BLaER1 treated with 17β-estradiol and CSF1 and Interleukin-3, amounts not matched to agents 10 nM and 100 nM (cell line): ENCODE results near the gene MEAF6.
A peak's percentile ranks its signal among the peaks of the same experiment; 100 is the strongest.

Source experiments
- H3K27ac ChIP-seq, 11 experiments: shearing (Covaris generic); formaldehyde crosslinking; 2 replicates each; pipeline ENCODE4 v1.8.1; 2022
- H3K27me3 ChIP-seq, 11 experiments: shearing (Covaris generic); formaldehyde crosslinking; 2 replicates each; pipeline ENCODE4 v1.8.1; 2022
- H3K36me3 ChIP-seq, 11 experiments: shearing (Covaris generic); formaldehyde crosslinking; 2 replicates each; pipeline ENCODE4 v1.8.1; 2022
- H3K4me1 ChIP-seq, 10 experiments: shearing (Covaris generic); formaldehyde crosslinking; 2 replicates each; pipeline ENCODE4 v1.8.1; 2022
- H3K4me2 ChIP-seq, 11 experiments: shearing (Covaris generic); formaldehyde crosslinking; 2 replicates each; pipeline ENCODE4 v1.8.1; 2022
- H3K4me3 ChIP-seq, 10 experiments: shearing (Covaris generic); formaldehyde crosslinking; 2 replicates each; pipeline ENCODE4 v1.8.1; 2022
- H3K9ac ChIP-seq, 11 experiments: shearing (Covaris generic); formaldehyde crosslinking; 2 replicates each; pipeline ENCODE4 v1.8.1; 2022
- H3K9me3 ChIP-seq, 11 experiments: shearing (Covaris generic); formaldehyde crosslinking; replicated peaks in 1 of 11; 2 replicates each; pipeline ENCODE4 v1.8.1; 2022
- H4K20me1 ChIP-seq, 11 experiments: shearing (Covaris generic); formaldehyde crosslinking; 2 replicates each; pipeline ENCODE4 v1.8.1; 2022
- Cebpa-rat ChIP-seq, 11 experiments: shearing (Covaris generic); IDR thresholded peaks; 2 replicates each; pipeline ENCODE4 v1.8.1; 2022

MEAF6 gene

DNA sequence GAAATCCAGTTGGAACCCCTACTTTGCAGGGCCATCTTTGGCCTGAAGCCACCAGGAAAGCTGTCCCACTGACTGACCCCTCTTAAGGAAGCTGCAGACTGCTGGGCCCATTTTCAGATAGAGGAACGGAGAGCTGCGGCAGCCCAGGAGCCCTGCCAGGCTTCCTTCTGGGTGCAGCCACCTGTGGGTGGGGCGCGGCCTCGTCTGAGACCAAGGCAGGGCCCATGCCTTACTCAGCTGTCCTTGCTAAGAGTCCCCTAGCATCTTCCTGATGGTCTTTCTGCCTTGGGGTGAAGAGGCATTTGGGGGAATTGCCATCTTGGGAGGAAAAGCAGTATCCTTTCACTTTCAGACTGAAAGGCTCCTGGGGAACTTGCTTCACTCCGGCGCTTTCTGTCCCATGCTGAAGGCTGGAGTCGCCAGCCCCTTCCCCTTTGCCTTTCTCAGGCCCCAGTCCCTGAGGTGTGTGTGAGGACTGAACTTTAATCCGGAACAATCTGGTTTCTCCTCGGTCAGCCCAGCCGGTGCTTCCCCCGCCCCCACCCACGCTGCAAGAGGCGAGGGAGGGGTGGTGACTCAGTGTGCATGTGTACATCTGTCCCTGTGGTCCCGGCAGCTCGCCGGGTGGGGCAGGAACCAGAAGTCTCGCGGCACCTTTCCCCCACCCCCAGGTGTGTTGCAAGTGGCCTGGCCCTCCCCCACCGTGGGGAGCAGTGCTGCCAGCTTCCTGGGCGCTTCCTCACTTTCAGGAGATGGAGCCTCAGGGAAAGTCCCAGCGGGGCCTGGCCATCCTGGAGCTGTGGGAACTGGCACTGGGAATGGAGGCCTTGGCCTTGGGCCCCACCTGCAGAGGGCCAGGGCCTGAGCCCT, 35.1 kb downstream of the MEAF6 start:
- Histone ChIP-seq H4K20me1 (peaks cover 22 to 87% (median 63%) of the 10 kb centered on the region in 11 experiments; a peak in 19 of 22 replicates), H3K4me1 (peaks cover 72 to 93% (median 75%) of the 10 kb centered on the region in 10 experiments), H3K9ac (peak overlapping the region; percentile 84 to 95 (median 92)), H3K36me3 (peaks cover 68 to 92% (median 82%) of the 10 kb centered on the region in 11 experiments), H3K4me2 (peak overlapping the region; percentile 95 to 100 (median 100)), H3K27me3 (no peaks in the 10 kb centered on the region), H3K4me3 (peak overlapping the region; percentile 81 to 96 (median 86)), H3K9me3 (no peaks in the 10 kb centered on the region), H3K27ac (peak overlapping the region; percentile 60 to 98 (median 93))
- peak in 4 of 11 experiments; percentile 46 to 71 (median 53); a peak in 4 of 22 replicates for TF ChIP-seq Cebpa-rat (IDR thresholded peaks at IDR 0.05)

DNA sequence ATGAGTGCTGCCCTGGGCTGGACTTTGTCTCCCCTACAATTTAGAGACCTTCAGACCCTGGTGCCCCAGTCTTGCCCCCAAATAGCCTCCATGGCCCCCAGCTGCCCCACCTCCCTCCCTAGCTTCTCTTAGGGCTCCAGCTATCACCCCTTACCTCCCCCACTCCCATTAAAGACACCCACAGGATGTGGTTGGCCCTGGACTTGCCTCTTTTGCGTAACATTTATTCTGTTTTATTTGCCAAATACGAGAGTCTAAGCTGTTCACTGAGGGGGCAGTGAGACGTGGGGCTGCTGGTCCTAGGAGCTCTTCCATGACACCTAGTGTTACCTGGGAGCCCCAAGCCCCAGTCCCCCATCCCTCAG, 35.7 kb downstream of the MEAF6 start:
- Histone ChIP-seq H3K4me1 (peaks cover 67 to 89% (median 76%) of the 10 kb centered on the region in 10 experiments), H3K9ac (peak overlapping the region; percentile 84 to 95 (median 92)), H3K27ac (peak overlapping the region; percentile 60 to 98 (median 93)), H4K20me1 (peaks cover 22 to 84% (median 63%) of the 10 kb centered on the region in 11 experiments; a peak in 19 of 22 replicates), H3K27me3 (peaks cover 0 to 2% (median 0%) of the 10 kb centered on the region in 11 experiments; a peak in 2 of 22 replicates), H3K4me3 (peak overlapping the region; percentile 81 to 96 (median 86)), H3K9me3 (no peaks in the 10 kb centered on the region), H3K36me3 (peaks cover 62 to 85% (median 76%) of the 10 kb centered on the region in 11 experiments), H3K4me2 (peak overlapping the region; percentile 95 to 100 (median 100))
- TF ChIP-seq Cebpa-rat (IDR thresholded peaks at IDR 0.05) = peak in 5 of 11 experiments; percentile 17 to 56 (median 39); a peak in 5 of 22 replicates

DNA sequence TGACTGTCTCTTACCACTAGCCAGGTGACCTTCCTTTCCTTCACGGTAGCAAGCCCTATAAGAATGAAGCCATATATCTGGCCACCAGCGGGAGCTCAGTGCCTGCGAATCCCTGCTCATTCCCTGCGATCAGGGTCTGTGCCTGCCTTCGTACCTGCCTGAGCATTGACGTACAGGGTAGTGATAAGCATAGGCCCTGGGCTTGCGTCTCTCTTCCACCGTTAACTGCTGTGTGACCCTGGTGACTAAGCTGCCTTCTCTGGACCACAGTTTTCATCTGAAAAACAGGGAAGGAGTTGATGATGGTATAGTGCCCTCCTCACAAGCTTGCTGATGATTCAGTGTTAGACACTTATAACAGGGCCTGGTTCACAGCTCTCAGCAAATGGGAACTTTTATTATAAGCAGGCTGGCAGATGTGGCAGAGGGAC, 36.1 kb downstream of the MEAF6 start:
- peaks cover 58 to 81% (median 72%) of the 10 kb centered on the region in 11 experiments for H3K36me3 ChIP-seq
- peak overlapping the region; percentile 95 to 100 (median 100) for H3K4me2 ChIP-seq
- TF ChIP-seq Cebpa-rat (IDR thresholded peaks at IDR 0.05) = no peak
- H3K4me3 ChIP-seq = peak overlapping the region; percentile 81 to 96 (median 86)
- H3K9ac ChIP-seq = peak overlapping the region; percentile 84 to 95 (median 92); a peak in 21 of 22 replicates
- H3K27ac ChIP-seq = peak overlapping the region; percentile 60 to 98 (median 93); a peak in 21 of 22 replicates
- peaks cover 0 to 5% (median 0%) of the 10 kb centered on the region in 11 experiments; a peak in 2 of 22 replicates for H3K27me3 ChIP-seq
- no peaks in the 10 kb centered on the region for H3K9me3 ChIP-seq
- H3K4me1 ChIP-seq = peaks cover 67 to 90% (median 80%) of the 10 kb centered on the region in 10 experiments
- H4K20me1 ChIP-seq = peaks cover 22 to 84% (median 63%) of the 10 kb centered on the region in 11 experiments; a peak in 19 of 22 replicates

DNA sequence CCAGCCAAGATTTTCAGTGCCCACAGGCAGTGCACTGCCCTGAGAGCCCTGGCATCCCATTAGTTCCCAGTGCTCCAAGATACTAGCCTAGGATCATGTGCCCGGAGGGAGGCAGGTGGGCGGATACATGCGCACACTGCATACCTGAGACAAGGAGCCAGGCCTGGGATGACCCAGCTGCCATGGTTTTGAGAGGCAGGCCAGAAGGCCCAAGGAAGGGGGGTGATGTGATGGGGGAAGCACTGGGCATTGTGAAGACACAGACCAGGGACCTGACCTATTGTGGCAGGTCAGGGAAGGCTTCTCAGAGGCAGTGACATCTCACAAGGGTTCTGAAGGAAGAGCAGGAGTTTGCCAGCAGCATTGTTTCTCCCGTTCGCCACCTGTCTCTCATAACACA, 36.6 kb downstream of the MEAF6 start:
- Histone ChIP-seq H3K4me1 (peaks cover 67 to 91% (median 85%) of the 10 kb centered on the region in 10 experiments), H3K36me3 (peaks cover 52 to 76% (median 66%) of the 10 kb centered on the region in 11 experiments), H3K4me2 (peak overlapping the region; percentile 95 to 100 (median 100)), H3K27ac (peak overlapping the region; percentile 60 to 98 (median 93)), H3K4me3 (peak overlapping the region; percentile 81 to 96 (median 86)), H3K9ac (peak overlapping the region; percentile 84 to 95 (median 92)), H3K27me3 (peaks cover 0 to 5% (median 0%) of the 10 kb centered on the region in 11 experiments; a peak in 2 of 22 replicates), H4K20me1 (peaks cover 22 to 80% (median 60%) of the 10 kb centered on the region in 11 experiments; a peak in 19 of 22 replicates), H3K9me3 (no peaks in the 10 kb centered on the region)
- TF ChIP-seq Cebpa-rat (IDR thresholded peaks at IDR 0.05) = no peak

DNA sequence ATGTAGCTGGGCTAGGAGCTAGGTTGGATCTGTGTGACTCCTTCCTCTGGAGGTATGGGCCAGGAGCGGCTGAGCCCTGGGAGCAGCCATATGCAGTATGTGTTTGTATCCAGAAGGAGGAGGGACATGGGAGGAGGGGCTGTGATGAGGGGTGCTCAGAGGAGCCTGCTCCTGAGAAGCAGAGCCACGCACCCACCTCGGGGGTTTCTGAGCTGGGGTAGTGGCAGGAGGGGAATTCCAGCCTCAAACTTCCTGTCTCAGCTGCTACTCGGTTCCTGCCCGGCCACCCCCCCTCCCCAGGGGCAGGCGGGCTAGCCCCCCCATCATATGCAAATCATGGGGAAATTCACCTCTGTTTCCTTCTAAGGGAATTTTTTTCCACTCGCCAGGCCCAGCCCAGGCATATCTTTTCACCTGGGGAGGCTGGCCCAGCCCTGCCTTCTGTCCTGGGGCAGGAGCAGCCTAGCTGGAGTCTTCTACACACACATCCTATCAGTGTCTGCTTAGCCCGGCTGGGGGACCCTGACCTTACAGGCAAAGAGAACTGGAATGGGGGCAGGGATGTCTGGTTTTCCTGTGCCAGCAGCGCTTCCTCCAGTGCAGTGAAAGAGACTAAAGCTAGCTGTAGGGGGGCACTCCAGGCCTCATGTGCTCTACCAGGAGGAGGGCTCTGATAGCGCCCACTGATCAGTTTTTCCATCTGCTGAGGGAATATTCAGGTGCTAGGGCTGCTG, 37.2 kb downstream of the MEAF6 start:
- Histone ChIP-seq H3K9ac (peak overlapping the region; percentile 84 to 95 (median 92)), H3K4me2 (peak overlapping the region; percentile 95 to 100 (median 100)), H4K20me1 (peaks cover 22 to 74% (median 55%) of the 10 kb centered on the region in 11 experiments; a peak in 19 of 22 replicates), H3K9me3 (no peaks in the 10 kb centered on the region), H3K27ac (peak overlapping the region; percentile 79 to 98 (median 93)), H3K27me3 (peaks cover 0 to 5% (median 0%) of the 10 kb centered on the region in 11 experiments; a peak in 2 of 22 replicates), H3K36me3 (peaks cover 47 to 70% (median 61%) of the 10 kb centered on the region in 11 experiments), H3K4me1 (peaks cover 67 to 92% (median 90%) of the 10 kb centered on the region in 10 experiments), H3K4me3 (peak overlapping the region; percentile 81 to 96 (median 86))
- no peak for TF ChIP-seq Cebpa-rat (IDR thresholded peaks at IDR 0.05)

DNA sequence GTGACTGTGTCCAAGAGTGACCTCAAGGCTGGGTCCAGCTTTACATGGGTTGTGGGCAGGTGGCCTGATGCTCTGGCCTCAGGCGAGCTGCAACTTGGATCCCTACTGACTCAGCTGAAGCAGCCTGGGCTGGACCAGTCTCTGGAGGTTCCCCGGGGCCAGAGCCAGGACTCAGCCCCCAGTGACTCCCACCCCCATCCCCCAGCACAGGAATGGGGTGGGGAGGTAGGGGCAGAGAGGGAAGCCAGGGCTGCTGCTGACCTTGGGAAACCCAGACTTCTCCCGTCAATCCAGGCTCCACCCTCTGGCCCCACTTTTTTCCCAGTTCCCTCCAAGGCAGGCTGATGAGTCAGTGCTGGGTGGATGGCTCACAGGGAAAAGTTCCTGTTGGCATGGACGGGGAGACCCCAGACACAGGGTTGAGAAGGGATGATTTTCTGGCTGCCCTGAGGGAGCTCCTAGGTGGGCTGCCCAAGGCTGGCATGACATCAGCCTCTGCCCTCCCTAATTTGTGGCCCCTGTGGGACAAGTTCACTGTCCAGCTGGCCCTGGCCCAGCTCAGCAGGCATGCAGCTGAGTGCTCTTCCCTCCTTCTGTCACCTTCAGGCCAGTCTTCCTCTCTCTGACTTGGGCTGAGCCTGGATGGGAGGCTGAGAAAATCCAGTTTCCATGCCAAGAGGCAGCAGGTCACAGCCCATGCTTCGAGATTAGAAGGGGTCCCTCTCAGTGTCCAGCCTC, 37.9 kb downstream of the MEAF6 start:
- H4K20me1 ChIP-seq = peaks cover 22 to 66% (median 47%) of the 10 kb centered on the region in 11 experiments; a peak in 19 of 22 replicates

DNA sequence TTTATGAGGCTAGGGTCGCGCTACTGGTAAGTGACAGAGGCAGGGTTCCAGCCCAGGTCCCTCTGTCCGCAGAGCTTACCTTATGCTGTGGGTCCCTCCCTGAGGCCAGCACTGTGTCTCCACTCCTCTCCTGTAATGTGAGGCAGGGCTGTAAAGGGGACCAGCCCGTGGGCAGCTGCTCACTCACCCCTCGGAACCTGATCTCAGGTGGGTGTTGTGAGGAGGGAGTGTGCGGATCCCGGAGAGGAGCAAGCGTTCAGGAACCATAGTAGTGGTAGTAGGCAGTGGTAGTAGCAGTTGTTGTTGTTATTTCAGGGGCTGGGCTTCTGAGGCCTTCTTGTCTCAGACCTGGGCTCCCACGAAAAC, 38.5 kb downstream of the MEAF6 start:
- peaks cover 22 to 61% (median 42%) of the 10 kb centered on the region in 11 experiments; a peak in 19 of 22 replicates for H4K20me1 ChIP-seq
- H3K9me3 ChIP-seq = no peaks in the 10 kb centered on the region
- H3K9ac ChIP-seq = peak overlapping the region; percentile 84 to 95 (median 92)
- peak overlapping the region; percentile 81 to 96 (median 86) for H3K4me3 ChIP-seq
- H3K4me1 ChIP-seq = peaks cover 67 to 91% (median 89%) of the 10 kb centered on the region in 10 experiments
- peak overlapping the region; percentile 79 to 98 (median 93) for H3K27ac ChIP-seq
- no peak for TF ChIP-seq Cebpa-rat (IDR thresholded peaks at IDR 0.05)
- peaks cover 34 to 57% (median 48%) of the 10 kb centered on the region in 11 experiments for H3K36me3 ChIP-seq
- peak overlapping the region; percentile 95 to 100 (median 100) for H3K4me2 ChIP-seq
- peaks cover 0 to 5% (median 0%) of the 10 kb centered on the region in 11 experiments; a peak in 2 of 22 replicates for H3K27me3 ChIP-seq

More for the DNA sequence above, 37.9 kb downstream of the MEAF6 start:
- Histone ChIP-seq H3K27me3 (peaks cover 0 to 5% (median 0%) of the 10 kb centered on the region in 11 experiments; a peak in 2 of 22 replicates), H3K36me3 (peaks cover 39 to 63% (median 53%) of the 10 kb centered on the region in 11 experiments), H3K9ac (peak overlapping the region; percentile 84 to 95 (median 92)), H3K4me3 (peak overlapping the region; percentile 81 to 96 (median 86)), H3K27ac (peak overlapping the region; percentile 79 to 98 (median 93)), H3K4me2 (peak overlapping the region; percentile 95 to 100 (median 100)), H3K9me3 (no peaks in the 10 kb centered on the region), H3K4me1 (peaks cover 67 to 93% (median 90%) of the 10 kb centered on the region in 10 experiments)
- TF ChIP-seq Cebpa-rat (IDR thresholded peaks at IDR 0.05) = no peak
